Mesenchymal stem cell (in vitro differentiated cells and primary cell): ENCODE results near the gene ZC3H6.

ENCODE experiments used
- DNase-seq: peaks from one replicate; pipeline ENCODE4 v3.0.0-alpha.2; 2013
- H2AFZ ChIP-seq: one replicate; pipeline ENCODE4 v1.6.1; 2013; ENCODE audit warnings: low read depth, mild to moderate bottlenecking, control low read depth, inconsistent platforms, low read length, moderate library complexity
- H2AK5ac ChIP-seq: 2 replicates; pipeline ENCODE4 v1.6.1; 2013; ENCODE audit warnings: low read length, moderate library complexity, mild to moderate bottlenecking, inconsistent platforms; ENCODE audit not compliant: severe bottlenecking
- H2BK120ac ChIP-seq: one replicate; pipeline ENCODE4 v1.6.1; 2013; ENCODE audit warnings: low read depth, mild to moderate bottlenecking, inconsistent platforms, low read length, moderate library complexity
- H2BK12ac ChIP-seq, 2 experiments: one replicate each; pipeline ENCODE4 v1.6.1; 2013; ENCODE audit warnings: inconsistent platforms in 2 of 2, low read length in 2 of 2, mild to moderate bottlenecking in 2 of 2, moderate library complexity in 2 of 2, control low read depth in 1 of 2
- H2BK15ac ChIP-seq: one replicate; pipeline ENCODE4 v1.6.1; 2013; ENCODE audit warnings: mild to moderate bottlenecking, low read depth, inconsistent platforms; ENCODE audit not compliant: poor library complexity, severe bottlenecking
- H2BK5ac ChIP-seq: 2 replicates; pipeline ENCODE4 v1.6.1; 2013; ENCODE audit warnings: low read depth, mild to moderate bottlenecking, low read length, control low read depth, inconsistent platforms; ENCODE audit not compliant: poor library complexity, severe bottlenecking
- H3K14ac ChIP-seq, 2 experiments: one replicate each; pipeline ENCODE4 v1.6.1; 2013; ENCODE audit warnings: inconsistent platforms in 2 of 2, low read length in 2 of 2, control low read depth in 1 of 2, mild to moderate bottlenecking in 1 of 2, moderate library complexity in 1 of 2
- H3K18ac ChIP-seq, 2 experiments: one replicate each; pipeline ENCODE4 v1.6.1; 2013; ENCODE audit warnings: inconsistent platforms in 2 of 2, low read length in 2 of 2, control low read depth in 1 of 2, low read depth in 1 of 2, mild to moderate bottlenecking in 1 of 2
- H3K23ac ChIP-seq, 2 experiments: one replicate each; pipeline ENCODE4 v1.6.1; 2013; ENCODE audit warnings: inconsistent platforms in 2 of 2, low read length in 2 of 2, mild to moderate bottlenecking in 2 of 2, moderate library complexity in 2 of 2, control low read depth in 1 of 2
- H3K27ac ChIP-seq: 2 replicates; pipeline ENCODE4 v1.5.1; 2013; ENCODE audit warnings: mild to moderate bottlenecking, moderate library complexity, low read length, control low read depth, inconsistent platforms; ENCODE audit not compliant: poor library complexity, severe bottlenecking
- H3K27me3 ChIP-seq, 2 experiments: 2 replicates each; pipeline versions ENCODE4 v1.6.1 to v1.7.0; 2013; ENCODE audit warnings: low read length in 2 of 2, mild to moderate bottlenecking in 2 of 2, moderate library complexity in 2 of 2, control low read depth in 1 of 2, inconsistent platforms in 1 of 2; ENCODE audit not compliant: control insufficient read depth in 1 of 2, insufficient read depth in 1 of 2
- H3K36me3 ChIP-seq, 2 experiments: 2 replicates each; pipeline versions ENCODE4 v1.6.1 to v1.7.0; 2013; ENCODE audit warnings: low read length in 2 of 2, control low read depth in 1 of 2, inconsistent platforms in 1 of 2, low read depth in 1 of 2, mild to moderate bottlenecking in 1 of 2; ENCODE audit not compliant: insufficient read depth in 2 of 2, control insufficient read depth in 1 of 2
- H3K4ac ChIP-seq, 2 experiments: one replicate each; pipeline ENCODE4 v1.6.1; 2013; ENCODE audit warnings: inconsistent platforms in 2 of 2, low read length in 2 of 2, mild to moderate bottlenecking in 2 of 2, moderate library complexity in 2 of 2, control low read depth in 1 of 2, low read depth in 1 of 2
- H3K4me1 ChIP-seq: 2 replicates; pipeline ENCODE4 v1.6.1; 2013; ENCODE audit warnings: low read depth, low read length, control low read depth; ENCODE audit not compliant: control insufficient read depth, insufficient read depth
- H3K4me2 ChIP-seq: 2 replicates; pipeline ENCODE4 v1.6.1; 2013; ENCODE audit warnings: low read length, mild to moderate bottlenecking, inconsistent platforms; ENCODE audit not compliant: poor library complexity, severe bottlenecking
- H3K4me3 ChIP-seq, 2 experiments: 2 replicates each; pipeline versions ENCODE4 v1.5.1 to v1.7.0; 2013; ENCODE audit warnings: low read length in 2 of 2, mild to moderate bottlenecking in 2 of 2, control low read depth in 1 of 2, low read depth in 1 of 2; ENCODE audit not compliant: insufficient read depth in 1 of 2
- H3K79me1 ChIP-seq: replicated peaks from 2 replicates; pipeline ENCODE4 v1.6.1; 2013; ENCODE audit warnings: mild to moderate bottlenecking, control low read depth, low read length, inconsistent platforms; ENCODE audit not compliant: poor library complexity, severe bottlenecking
- H3K9ac ChIP-seq: 2 replicates; pipeline ENCODE4 v1.7.0; 2013; ENCODE audit warnings: mild to moderate bottlenecking, low read length, moderate library complexity
- H3K9me3 ChIP-seq: 2 replicates; pipeline ENCODE4 v1.7.0; 2013; ENCODE audit warnings: mild to moderate bottlenecking, low read length; ENCODE audit not compliant: control insufficient read depth
- H4K8ac ChIP-seq: one replicate; pipeline ENCODE4 v1.6.1; 2013; ENCODE audit warnings: inconsistent platforms, mild to moderate bottlenecking, low read length, moderate library complexity
- H4K91ac ChIP-seq: one replicate; pipeline ENCODE4 v1.6.1; 2013; ENCODE audit warnings: mild to moderate bottlenecking, low read length, inconsistent platforms
- WGBS: methylation state at CpG from one replicate; pipeline ENCODE4 v1.1.7; 2013; ENCODE audit warnings: mixed read lengths; 5-methylcytosine and 5-hydroxymethylcytosine counted together

The ZC3H6 gene

GRCh38 chr2:112268547-112268946 lies 6.8 kb upstream of the ZC3H6 start:
- no peak overlapping the region for H4K91ac ChIP-seq
- DNase-seq = no peak
- H3K14ac ChIP-seq = no peak overlapping the region
- H3K4me3 ChIP-seq = no peak overlapping the region
- no peak overlapping the region for H3K4me2 ChIP-seq
- no peak overlapping the region for H3K23ac ChIP-seq
- no peaks in the 10 kb centered on the region for H3K36me3 ChIP-seq
- no peaks in the 10 kb centered on the region for H3K4me1 ChIP-seq
- no peak overlapping the region for H2BK12ac ChIP-seq
- H2BK5ac ChIP-seq = no peak overlapping the region
- H3K79me1 ChIP-seq = no peaks in the 10 kb centered on the region
- H3K18ac ChIP-seq = no peak overlapping the region
- no peak overlapping the region for H3K27ac ChIP-seq
- H2BK120ac ChIP-seq = no peak overlapping the region
- no peak overlapping the region for H2BK15ac ChIP-seq
- no peak overlapping the region for H4K8ac ChIP-seq
- 90% methylated on average over 1 of the region's 1 CpG for WGBS
- H3K9ac ChIP-seq = no peak overlapping the region
- H3K9me3 ChIP-seq = no peaks in the 10 kb centered on the region
- no peak overlapping the region for H2AK5ac ChIP-seq
- no peak overlapping the region for H3K4ac ChIP-seq
- no peak overlapping the region for H2AFZ ChIP-seq
- H3K27me3 ChIP-seq = no peaks in the 10 kb centered on the region

- Histone ChIP-seq H3K9me3 (no peaks in the 10 kb centered on the region), H2BK5ac (no peak overlapping the region), H4K8ac (no peak overlapping the region), H3K27ac (no peak overlapping the region), H3K4me2 (no peak overlapping the region), H3K9ac (no peak overlapping the region), H3K23ac (no peak overlapping the region), H2BK120ac (no peak overlapping the region), H3K14ac (no peak overlapping the region), H2AK5ac (no peak overlapping the region), H3K36me3 (no peaks in the 10 kb centered on the region), H4K91ac (no peak overlapping the region), H2AFZ (no peak overlapping the region), H3K79me1 (peaks cover 3% of the 10 kb centered on the region), H2BK15ac (no peak overlapping the region), H3K27me3 (no peaks in the 10 kb centered on the region), H3K4me3 (no peak overlapping the region), H3K4me1 (no peaks in the 10 kb centered on the region), H3K4ac (no peak overlapping the region), H3K18ac (no peak overlapping the region), H2BK12ac (no peak overlapping the region)
- no peak for DNase-seq
- 84% methylated on average over 5 of the region's 5 CpGs for WGBS
These were observed 2.7 kb upstream of the ZC3H6 start for GRCh38 chr2:112272669-112273068.

DNA sequence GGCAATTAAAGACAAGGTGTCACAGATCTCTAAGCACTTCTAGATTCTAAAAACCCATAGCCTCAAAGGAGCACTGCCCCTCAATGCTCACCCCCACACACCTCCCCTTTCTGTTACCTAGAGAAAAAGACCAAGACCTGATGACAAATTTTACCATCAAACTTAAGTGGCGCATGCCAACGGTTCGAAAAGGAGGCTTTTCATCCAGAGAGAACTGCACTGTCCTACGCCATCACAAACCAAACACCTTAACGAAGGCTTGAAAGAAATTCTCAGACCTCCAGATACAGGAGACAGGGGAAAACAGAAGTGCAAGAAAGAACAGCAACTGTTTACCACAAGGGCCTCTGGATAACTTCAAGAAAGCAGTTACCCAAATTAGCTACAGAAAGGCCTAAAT lies 2.0 kb upstream of the ZC3H6 start:
- Histone ChIP-seq H3K9ac (no peak overlapping the region), H3K4me1 (no peaks in the 10 kb centered on the region)
- WGBS = 92% methylated on average over 5 of the region's 5 CpGs

GRCh38 chr2:112275887-112276773 lies 733 bp downstream of the ZC3H6 start:
- Histone ChIP-seq H3K36me3 (no peaks in the 10 kb centered on the region), H2AFZ (peak overlapping the region; percentile 85), H3K9me3 (no peaks in the 10 kb centered on the region), H3K27me3 (no peaks in the 10 kb centered on the region), H2BK15ac (no peak overlapping the region), H3K4ac (peak overlapping the region; percentile 100), H4K8ac (peak overlapping the region; percentile 100), H3K4me1 (no peaks in the 10 kb centered on the region), H4K91ac (peak overlapping the region; percentile 100), H2BK120ac (peak overlapping the region; percentile 93), H3K9ac (peak overlapping the region; percentile 100), H2BK12ac (no peak overlapping the region), H3K14ac (peak overlapping the region in 1 of 2 experiments; percentile 100), H3K27ac (peak overlapping the region; percentile 94), H3K4me3 (peak overlapping the region; percentile 93 to 99), H3K4me2 (peak overlapping the region; percentile 82), H3K18ac (peak overlapping the region; percentile 100), H3K23ac (peak overlapping the region; percentile 51 to 99), H2AK5ac (peak overlapping the region; percentile 74), H2BK5ac (peak overlapping the region; percentile 99), H3K79me1 (peaks cover 7% of the 10 kb centered on the region)
- 1% methylated on average over 55 of the region's 66 CpGs for WGBS
- peak; percentile 90 for DNase-seq

More for the DNA sequence above, 2.0 kb upstream of the ZC3H6 start:
- no peak overlapping the region for H3K4me3 ChIP-seq
- H2BK15ac ChIP-seq = no peak overlapping the region
- H3K36me3 ChIP-seq = no peaks in the 10 kb centered on the region
- H4K8ac ChIP-seq = no peak overlapping the region
- no peaks in the 10 kb centered on the region for H3K27me3 ChIP-seq
- H3K27ac ChIP-seq = no peak overlapping the region
- no peak overlapping the region for H3K14ac ChIP-seq
- no peak overlapping the region for H3K18ac ChIP-seq
- H3K9me3 ChIP-seq = no peaks in the 10 kb centered on the region
- H2AFZ ChIP-seq = no peak overlapping the region
- H2BK12ac ChIP-seq = no peak overlapping the region
- H2BK120ac ChIP-seq = no peak overlapping the region
- no peak overlapping the region for H3K4ac ChIP-seq
- no peak overlapping the region for H2AK5ac ChIP-seq
- no peak for DNase-seq
- H3K79me1 ChIP-seq = peaks cover 6% of the 10 kb centered on the region
- H3K4me2 ChIP-seq = no peak overlapping the region
- no peak overlapping the region for H4K91ac ChIP-seq
- no peak overlapping the region for H2BK5ac ChIP-seq
- no peak overlapping the region for H3K23ac ChIP-seq
